Activated CD4-positive, alpha-beta T cell treated with anti-CD3 and anti-CD28 coated beads, Interleukin-2, Interleukin-4, amounts not matched to agents 100 ng/mL and 50 ng/mL, durations not matched to agents 16 hours and 8 hours (primary cell): ENCODE data around the gene ITPRID1.

Source experiments
- DNase-seq: peaks from one replicate; pipeline ENCODE4 v3.0.0-alpha.2; 2020; ENCODE audit warnings: low spot score

The ITPRID1 gene

GRCh38 chr7:31633894-31634494 lies 120.1 kb downstream of the ITPRID1 start:
- no peak for DNase-seq

GRCh38 chr7:31640381-31640780 lies 126.5 kb downstream of the ITPRID1 start:
- no peak for DNase-seq

- no peak for DNase-seq
Observed at GRCh38 chr7:31642681-31643115, 128.8 kb downstream of the ITPRID1 start.

- no peak for DNase-seq
Observed at GRCh38 chr7:31646942-31647341, 133.1 kb downstream of the ITPRID1 start.

GRCh38 chr7:31647511-31647910 lies 133.6 kb downstream of the ITPRID1 start:
- no peak for DNase-seq

GRCh38 chr7:31648288-31648687 lies 134.4 kb downstream of the ITPRID1 start:
- no peak for DNase-seq

GRCh38 chr7:31648880-31649279 lies 135.0 kb downstream of the ITPRID1 start:
- DNase-seq, result no peak

GRCh38 chr7:31651234-31652062 lies 137.6 kb downstream of the ITPRID1 start:
- no peak for DNase-seq

- DNase-seq, result no peak
Observed at GRCh38 chr7:31652063-31652326, 138.1 kb downstream of the ITPRID1 start.

- DNase-seq, result no peak
Observed at GRCh38 chr7:31663072-31663471, 149.2 kb downstream of the ITPRID1 start.

GRCh38 chr7:31664890-31665289 lies 151.0 kb downstream of the ITPRID1 start:
- no peak for DNase-seq

- no peak for DNase-seq
Observed at GRCh38 chr7:31665546-31665945, 151.7 kb downstream of the ITPRID1 start.

- DNase-seq, result no peak
Observed at GRCh38 chr7:31669461-31669860, 155.6 kb downstream of the ITPRID1 start.

GRCh38 chr7:31679574-31680305 lies 165.8 kb downstream of the ITPRID1 start:
- DNase-seq, result no peak

- no peak for DNase-seq
Observed at GRCh38 chr7:31683445-31684225, 169.7 kb downstream of the ITPRID1 start.

- DNase-seq, result no peak
Observed at GRCh38 chr7:31687024-31687748, 173.3 kb downstream of the ITPRID1 start, which contains the start of gene PPP1R17. PPP1R17 (plus strand) TSS chr7:31687215; CDS start chr7:31692442, 5,227 bp downstream.

GRCh38 chr7:31688372-31688771 lies 174.5 kb downstream of the ITPRID1 start:
- DNase-seq, result no peak

GRCh38 chr7:31688996-31689395 lies 175.1 kb downstream of the ITPRID1 start:
- DNase-seq, result no peak

GRCh38 chr7:31690935-31691334 lies 177.0 kb downstream of the ITPRID1 start:
- no peak for DNase-seq

- no peak for DNase-seq
Observed at GRCh38 chr7:31692451-31692850, 178.6 kb downstream of the ITPRID1 start.

GRCh38 chr7:31692871-31693270 lies 179.0 kb downstream of the ITPRID1 start:
- no peak for DNase-seq
